IPS DF 4.7 (cell line): ENCODE results near the gene DCAF5.

Experiments
- DNase-seq: peaks from one replicate; pipeline ENCODE4 v3.0.0-alpha.2; 2013; ENCODE audit warnings: low spot score; ENCODE audit errors: extremely low read depth

The DCAF5 gene

GRCh38 chr14:69149461-69150244 is 3.3 kb downstream of the DCAF5 start:
- no peak for DNase-seq

- no peak for DNase-seq
Measured at GRCh38 chr14:69142101-69142500, 10.8 kb downstream of the DCAF5 start.

- no peak for DNase-seq
Measured at GRCh38 chr14:69141550-69141949, 11.4 kb downstream of the DCAF5 start.

GRCh38 chr14:69139743-69140142 is 13.2 kb downstream of the DCAF5 start:
- no peak for DNase-seq

- no peak for DNase-seq
Measured at GRCh38 chr14:69137843-69138535, 14.9 kb downstream of the DCAF5 start.

- no peak for DNase-seq
Measured at GRCh38 chr14:69137416-69137815, 15.5 kb downstream of the DCAF5 start.

GRCh38 chr14:69135133-69135532 is 17.8 kb downstream of the DCAF5 start:
- DNase-seq, result no peak

GRCh38 chr14:69133206-69134125 is 19.5 kb downstream of the DCAF5 start:
- DNase-seq, result no peak

- DNase-seq, result no peak
Measured at GRCh38 chr14:69132513-69133181, 20.3 kb downstream of the DCAF5 start.

- no peak for DNase-seq
Measured at GRCh38 chr14:69131176-69131575, 21.7 kb downstream of the DCAF5 start.

GRCh38 chr14:69129264-69129880 is 23.5 kb downstream of the DCAF5 start:
- DNase-seq, result no peak

GRCh38 chr14:69118305-69118704 is 34.6 kb downstream of the DCAF5 start:
- no peak for DNase-seq

GRCh38 chr14:69117020-69117767 is 35.7 kb downstream of the DCAF5 start:
- DNase-seq, result no peak

GRCh38 chr14:69115407-69116185 is 37.3 kb downstream of the DCAF5 start:
- no peak for DNase-seq

GRCh38 chr14:69114763-69115162 is 38.2 kb downstream of the DCAF5 start:
- no peak for DNase-seq

- no peak for DNase-seq
Measured at GRCh38 chr14:69108358-69108757, 44.6 kb downstream of the DCAF5 start.

GRCh38 chr14:69107407-69108003 is 45.4 kb downstream of the DCAF5 start:
- DNase-seq, result no peak

GRCh38 chr14:69106451-69106850 is 46.5 kb downstream of the DCAF5 start:
- DNase-seq, result no peak

GRCh38 chr14:69105326-69105725 is 47.6 kb downstream of the DCAF5 start:
- no peak for DNase-seq
